ENCODE data around the gene KCNAB3.
"Not testable (repeated sequence)": the region's sequence is repeated elsewhere in the genome, so short reads cannot be mapped to it uniquely, and the experiment has no call there.

KCNAB3 gene

GRCh38 chr17:7929158-7930023 lies at the start of gene KCNAB3:
TSS of gene KCNAB3 (minus strand) at chr17:7929856. CDS start at chr17:7929435, 421 bp downstream.
- DNase-seq (ENCODE audit: extremely low read depth in 1 of 2, low read depth in 1 of 2) = peak in 1 of 2 donors; percentile 31

- no peak for DNase-seq (ENCODE audit: extremely low read depth in 1 of 2, low read depth in 1 of 2)
Observed at GRCh38 chr17:7977805-7978204, 48.1 kb upstream of the KCNAB3 start.

GRCh38 chr17:7977039-7977438 lies 47.4 kb upstream of the KCNAB3 start:
- no peak for DNase-seq (ENCODE audit: extremely low read depth in 1 of 2, low read depth in 1 of 2)

- no peak for DNase-seq (ENCODE audit: extremely low read depth in 1 of 2, low read depth in 1 of 2)
Observed at GRCh38 chr17:7974638-7975131, 45.0 kb upstream of the KCNAB3 start.

- no peak for DNase-seq (ENCODE audit: extremely low read depth in 1 of 2, low read depth in 1 of 2)
Observed at GRCh38 chr17:7972131-7972785, 42.6 kb upstream of the KCNAB3 start.

- DNase-seq (ENCODE audit: extremely low read depth in 1 of 2, low read depth in 1 of 2) = no peak
Observed at GRCh38 chr17:7971651-7972050, 42.0 kb upstream of the KCNAB3 start.

- no peak for DNase-seq (ENCODE audit: extremely low read depth in 1 of 2, low read depth in 1 of 2)
Observed at GRCh38 chr17:7969433-7969832, 39.8 kb upstream of the KCNAB3 start.

- DNase-seq (ENCODE audit: extremely low read depth in 1 of 2, low read depth in 1 of 2) = no peak
Observed at GRCh38 chr17:7967751-7968150, 38.1 kb upstream of the KCNAB3 start.

GRCh38 chr17:7961421-7961820 lies 31.8 kb upstream of the KCNAB3 start:
- DNase-seq (ENCODE audit: extremely low read depth in 1 of 2, low read depth in 1 of 2) = no peak

GRCh38 chr17:7959503-7960253 lies 30.0 kb upstream of the KCNAB3 start:
- DNase-seq (ENCODE audit: extremely low read depth in 1 of 2, low read depth in 1 of 2) = no peak

GRCh38 chr17:7956228-7956965 lies 26.7 kb upstream of the KCNAB3 start:
- no peak for DNase-seq (ENCODE audit: extremely low read depth in 1 of 2, low read depth in 1 of 2)

GRCh38 chr17:7955414-7956227 lies 26.0 kb upstream of the KCNAB3 start:
- DNase-seq (ENCODE audit: extremely low read depth in 1 of 2, low read depth in 1 of 2) = no peak

GRCh38 chr17:7953266-7953665 lies 23.6 kb upstream of the KCNAB3 start:
- DNase-seq (ENCODE audit: extremely low read depth in 1 of 2, low read depth in 1 of 2) = not testable (repeated sequence)

- peak in 1 of 2 donors; percentile 35 for DNase-seq (ENCODE audit: extremely low read depth in 1 of 2, low read depth in 1 of 2)
Observed at GRCh38 chr17:7951143-7951792, 21.6 kb upstream of the KCNAB3 start.

- no peak for DNase-seq (ENCODE audit: extremely low read depth in 1 of 2, low read depth in 1 of 2)
Observed at GRCh38 chr17:7950578-7950977, 20.9 kb upstream of the KCNAB3 start.

GRCh38 chr17:7947651-7948050 lies 18.0 kb upstream of the KCNAB3 start:
- no peak for DNase-seq (ENCODE audit: extremely low read depth in 1 of 2, low read depth in 1 of 2)

- no peak for DNase-seq (ENCODE audit: extremely low read depth in 1 of 2, low read depth in 1 of 2)
Observed at GRCh38 chr17:7946441-7946840, 16.8 kb upstream of the KCNAB3 start.

GRCh38 chr17:7945651-7946050 lies 16.0 kb upstream of the KCNAB3 start:
- DNase-seq (ENCODE audit: extremely low read depth in 1 of 2, low read depth in 1 of 2) = no peak

- no peak for DNase-seq (ENCODE audit: extremely low read depth in 1 of 2, low read depth in 1 of 2)
Observed at GRCh38 chr17:7944326-7944725, 14.7 kb upstream of the KCNAB3 start.
